22Rv1 (cell line): ENCODE measurements around the gene TNS3.

Experiments used
- H3K27ac ChIP-seq: fragments of 450-650 bp; 2 replicates; pipeline ENCODE4 v1.5.1; 2017
- CTCF ChIP-seq: fragments of 450-650 bp; IDR thresholded peaks from 2 replicates; pipeline ENCODE4 v1.5.1; 2017; ENCODE audit warnings: mild to moderate bottlenecking
- ZFX ChIP-seq: fragments of 450-650 bp; IDR thresholded peaks from 2 replicates; pipeline ENCODE4 v1.6.1; 2017; ENCODE audit warnings: antibody characterized with exemption, borderline replicate concordance

The TNS3 gene

GRCh38 chr7:47464266-47464665 is 117.6 kb downstream of the TNS3 start:
- no peak for TF ChIP-seq CTCF
- no peak for TF ChIP-seq ZFX
- no peak overlapping the region for H3K27ac ChIP-seq

- no peak for TF ChIP-seq ZFX
- no peak for TF ChIP-seq CTCF
- no peak overlapping the region for H3K27ac ChIP-seq
These were observed 120.2 kb downstream of the TNS3 start for GRCh38 chr7:47461746-47462145.

GRCh38 chr7:47461161-47461560 is 120.8 kb downstream of the TNS3 start:
- no peak overlapping the region for H3K27ac ChIP-seq
- TF ChIP-seq ZFX (no peak), CTCF (no peak)

GRCh38 chr7:47460251-47460989 is 121.5 kb downstream of the TNS3 start:
- no peak for TF ChIP-seq ZFX
- no peak for TF ChIP-seq CTCF
- H3K27ac ChIP-seq: no peak overlapping the region

- no peak overlapping the region for H3K27ac ChIP-seq
- TF ChIP-seq ZFX (no peak), CTCF (no peak)
These were observed 123.4 kb downstream of the TNS3 start for GRCh38 chr7:47458486-47458885.

- no peak overlapping the region for H3K27ac ChIP-seq
- no peak for TF ChIP-seq CTCF
- TF ChIP-seq ZFX: no peak
These were observed 123.9 kb downstream of the TNS3 start for GRCh38 chr7:47458057-47458456.

GRCh38 chr7:47456210-47456955 is 125.5 kb downstream of the TNS3 start:
- TF ChIP-seq ZFX (no peak), CTCF (no peak)
- no peak overlapping the region for H3K27ac ChIP-seq
